ENCODE data around the gene HS6ST1. TPM values are rescaled to one million over a fixed set of nuclear protein-coding genes. Genes with fewer than 3 reads are reported as not detected.

Gene HS6ST1
- total RNA-seq, 2 donors from 2014 or later = 69.0 to 233 TPM

- intact Hi-C loops (cut with DNase I) = loop anchor here (5.0 to 10.0 kb wide), 5 partner anchors 148 to 1071 kb away; partner anchors contain the start of gene SAP130
- WGBS = 91% methylated on average over 11 of the region's 11 CpGs
- DNase-seq (ENCODE audit: low spot score) = peak; percentile 2
These were observed 5.6 kb upstream of the HS6ST1 start for GRCh38 chr2:128324008-128324896.

GRCh38 chr2:128323555-128323931, 4.9 kb upstream of the HS6ST1 start:
- H3K4me3 ChIP-seq = no peak overlapping the region
- WGBS = 86% methylated on average over 8 of the region's 8 CpGs
- intact Hi-C loops (cut with DNase I) = loop anchor here (5.0 to 10.0 kb wide), 5 partner anchors 149 to 1071 kb away; partner anchors contain the start of gene SAP130
- peaks cover 6% of the 10 kb centered on the region for H3K4me1 ChIP-seq (replicated peaks)
- no peaks in the 10 kb centered on the region for H3K36me3 ChIP-seq
- no peak for DNase-seq (ENCODE audit: low spot score)
- no peaks in the 10 kb centered on the region for H3K27me3 ChIP-seq (replicated peaks; ENCODE audit: insufficient read depth)
- no peaks in the 10 kb centered on the region for H3K9me3 ChIP-seq
- no peak overlapping the region for H3K27ac ChIP-seq
- TF ChIP-seq POLR2A (IDR thresholded peaks at IDR 0.05) (no peak), CTCF (IDR thresholded peaks at IDR 0.05) (no peak), POLR2AphosphoS5 (IDR thresholded peaks at IDR 0.05) (no peak)

More at GRCh38 chr2:128324008-128324896, 5.6 kb upstream of the HS6ST1 start:
- no peaks in the 10 kb centered on the region for H3K36me3 ChIP-seq
- TF ChIP-seq CTCF (IDR thresholded peaks at IDR 0.05) (no peak), POLR2A (IDR thresholded peaks at IDR 0.05) (no peak), POLR2AphosphoS5 (IDR thresholded peaks at IDR 0.05) (no peak)
- no peak overlapping the region for H3K4me3 ChIP-seq
- H3K27me3 ChIP-seq (replicated peaks; ENCODE audit: insufficient read depth) = no peaks in the 10 kb centered on the region
- H3K27ac ChIP-seq = no peak overlapping the region
- peaks cover 6% of the 10 kb centered on the region for H3K4me1 ChIP-seq (replicated peaks)
- H3K9me3 ChIP-seq = no peaks in the 10 kb centered on the region

- Histone ChIP-seq H3K9me3 (no peaks in the 10 kb centered on the region), H3K4me3 (peak overlapping the region; percentile 45 to 51), H3K4me1 (replicated peaks) (peaks cover 6% of the 10 kb centered on the region), H3K27me3 (replicated peaks; ENCODE audit: insufficient read depth) (no peaks in the 10 kb centered on the region), H3K27ac (peak overlapping the region; percentile 75 to 83), H3K36me3 (no peaks in the 10 kb centered on the region)
- 56% methylated on average over 25 of the region's 29 CpGs for WGBS
- TF ChIP-seq CTCF (IDR thresholded peaks at IDR 0.05) (no peak), POLR2A (IDR thresholded peaks at IDR 0.05) (no peak), POLR2AphosphoS5 (IDR thresholded peaks at IDR 0.05) (no peak)
- no peak for DNase-seq (ENCODE audit: low spot score)
- intact Hi-C loops (cut with DNase I) = loop anchor here (5.0 to 10.0 kb wide), 5 partner anchors 149 to 1072 kb away; partner anchors contain the start of gene SAP130
These were observed 4.3 kb upstream of the HS6ST1 start for GRCh38 chr2:128322715-128323554.

- intact Hi-C loops (cut with DNase I) = loop anchor here (2.0 to 10.0 kb wide), 6 partner anchors 59 to 1073 kb away; partner anchors contain the start of gene SAP130
- H3K4me3 ChIP-seq = peak overlapping the region; percentile 45 to 51
- peaks cover 6% of the 10 kb centered on the region for H3K4me1 ChIP-seq (replicated peaks)
These were observed 3.4 kb upstream of the HS6ST1 start for GRCh38 chr2:128321784-128322714.

More at GRCh38 chr2:128321784-128322714, 3.4 kb upstream of the HS6ST1 start:
- DNase-seq (ENCODE audit: low spot score) = peak; percentile 81
- Histone ChIP-seq H3K27ac (peak overlapping the region; percentile 75 to 83), H3K36me3 (no peaks in the 10 kb centered on the region), H3K27me3 (replicated peaks; ENCODE audit: insufficient read depth) (no peaks in the 10 kb centered on the region), H3K9me3 (no peaks in the 10 kb centered on the region)
- TF ChIP-seq POLR2A (IDR thresholded peaks at IDR 0.05) = peak; percentile 49
- peak; percentile 98 to 99 (median 99) for TF ChIP-seq CTCF (IDR thresholded peaks at IDR 0.05)
- peak; percentile 25 for TF ChIP-seq POLR2AphosphoS5 (IDR thresholded peaks at IDR 0.05)
- WGBS = 2% methylated on average over 55 of the region's 91 CpGs

Measured in prostate gland (tissue), 2 donors.